ENCODE data around the gene DUSP7.
A peak's percentile ranks its signal among the peaks of the same experiment; 100 is the strongest.
"Not testable (repeated sequence)": the region's sequence is repeated elsewhere in the genome, so short reads cannot be mapped to it uniquely, and the experiment has no call there.

Gene DUSP7

DNA sequence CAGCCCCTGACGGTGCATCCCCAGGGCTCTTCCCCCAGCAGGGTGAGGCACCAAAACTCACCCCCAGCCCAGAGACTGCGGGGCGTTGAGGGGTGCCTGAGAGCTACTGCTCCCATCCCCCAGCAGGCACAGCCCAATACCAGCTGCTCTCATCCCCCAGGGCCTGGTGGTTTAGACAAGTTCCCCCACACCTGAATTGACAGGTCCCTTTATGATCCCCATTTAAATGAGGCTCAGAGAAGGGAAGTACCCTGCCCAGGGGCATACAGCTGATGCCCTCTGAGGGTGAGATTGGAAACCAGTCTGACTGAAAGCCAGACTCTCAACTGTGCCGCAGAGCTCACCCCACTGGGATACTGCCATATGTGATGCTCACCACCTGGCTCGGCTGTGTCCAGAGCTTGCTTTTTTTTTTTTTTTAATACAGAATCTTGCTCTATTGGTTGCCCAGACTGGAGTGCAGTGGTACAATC, 20.1 kb downstream of the DUSP7 start:
- peaks cover 44% of the 10 kb centered on the region for H3K4me1 ChIP-seq
- no peaks in the 10 kb centered on the region for H3K27me3 ChIP-seq
- no peaks in the 10 kb centered on the region for H4K20me1 ChIP-seq
- no peak for TF ChIP-seq Cebpa-rat (IDR thresholded peaks at IDR 0.05)
- H3K27ac ChIP-seq = peak overlapping the region; percentile 56
- no peak overlapping the region for H3K4me3 ChIP-seq
- peak overlapping the region; percentile 48; the same call in 1 of the 2 replicates for H3K9ac ChIP-seq
- H3K9me3 ChIP-seq = no peaks in the 10 kb centered on the region
- peak overlapping the region; percentile 64 for H3K4me2 ChIP-seq
- no peaks in the 10 kb centered on the region for H3K36me3 ChIP-seq

DNA sequence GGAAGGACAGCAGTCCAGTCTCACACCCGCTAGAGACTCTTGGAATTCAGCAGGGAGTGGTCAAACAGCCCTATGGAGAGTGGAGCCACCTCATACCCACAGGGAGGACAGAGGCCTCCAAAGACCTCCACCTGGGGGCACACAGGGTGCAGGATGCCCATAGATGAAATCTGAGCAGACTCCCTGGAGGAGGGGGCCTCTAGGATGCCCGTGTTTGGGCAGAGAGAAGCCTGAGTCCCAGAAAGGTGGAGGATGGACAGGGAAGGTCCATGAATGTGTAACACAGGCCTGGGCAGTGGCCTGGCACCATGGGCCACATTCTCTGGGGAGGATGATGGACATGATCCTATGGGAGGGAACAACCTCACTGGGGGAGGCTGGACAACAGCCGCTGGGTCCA, 21.7 kb downstream of the DUSP7 start:
- H3K27me3 ChIP-seq = no peaks in the 10 kb centered on the region
- no peak for TF ChIP-seq Cebpa-rat (IDR thresholded peaks at IDR 0.05)
- H3K27ac ChIP-seq = no peak overlapping the region
- no peak overlapping the region for H3K9ac ChIP-seq
- no peaks in the 10 kb centered on the region for H3K9me3 ChIP-seq
- H3K4me1 ChIP-seq = peaks cover 42% of the 10 kb centered on the region
- H3K36me3 ChIP-seq = no peaks in the 10 kb centered on the region
- H4K20me1 ChIP-seq = no peaks in the 10 kb centered on the region
- H3K4me3 ChIP-seq = no peak overlapping the region
- H3K4me2 ChIP-seq = no peak overlapping the region

DNA sequence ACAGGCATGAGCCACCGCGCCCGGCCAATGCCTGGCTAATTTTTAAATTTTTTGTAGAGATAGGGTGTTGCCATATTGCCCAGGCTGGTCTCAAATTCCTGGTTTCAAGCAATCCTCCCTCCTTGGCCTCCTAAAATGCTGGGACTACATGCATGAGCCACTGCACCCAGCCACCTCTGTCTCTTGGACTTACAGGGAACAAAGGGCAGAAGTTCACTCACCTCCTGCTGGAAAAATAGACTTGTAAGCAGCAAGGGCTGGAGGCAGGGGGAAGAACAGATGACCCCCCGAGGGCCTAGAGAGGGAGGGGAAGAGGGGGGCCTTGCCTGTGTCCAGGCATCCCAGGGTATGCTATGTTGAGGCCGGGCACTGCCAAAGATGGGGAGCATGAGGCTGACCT, 22.2 kb downstream of the DUSP7 start:
- Histone ChIP-seq H4K20me1 (no peaks in the 10 kb centered on the region), H3K9ac (no peak overlapping the region), H3K4me1 (peaks cover 47% of the 10 kb centered on the region), H3K4me2 (no peak overlapping the region), H3K27me3 (no peaks in the 10 kb centered on the region), H3K9me3 (no peaks in the 10 kb centered on the region), H3K27ac (no peak overlapping the region), H3K4me3 (no peak overlapping the region), H3K36me3 (no peaks in the 10 kb centered on the region)
- TF ChIP-seq Cebpa-rat (IDR thresholded peaks at IDR 0.05) = no peak

DNA sequence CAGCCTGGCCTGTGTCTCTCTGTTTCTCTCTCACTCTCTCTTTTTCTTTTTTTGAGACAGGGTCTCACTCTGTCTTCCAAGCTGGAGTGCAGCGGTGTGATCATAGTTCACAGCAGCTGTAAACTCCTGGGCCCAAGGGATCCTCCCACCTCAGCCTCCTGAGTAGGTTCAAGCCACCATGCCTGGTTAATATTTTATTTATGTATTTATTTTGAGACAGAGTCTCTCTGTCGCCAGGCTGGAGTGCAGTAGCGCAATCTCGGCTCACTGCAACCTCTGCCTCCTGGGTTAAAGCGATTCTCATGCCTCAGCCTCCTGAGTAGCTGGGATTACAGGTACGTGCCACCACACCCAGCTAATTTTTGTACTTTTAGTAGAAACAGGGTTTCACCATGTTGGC, 22.6 kb downstream of the DUSP7 start:
- H3K9me3 ChIP-seq, H3K36me3 ChIP-seq, H4K20me1 ChIP-seq, H3K4me2 ChIP-seq, H3K27ac ChIP-seq, H3K4me3 ChIP-seq, H3K27me3 ChIP-seq, H3K9ac ChIP-seq: not testable (repeated sequence)
- H3K4me1 ChIP-seq = peaks cover 51% of the 10 kb centered on the region

DNA sequence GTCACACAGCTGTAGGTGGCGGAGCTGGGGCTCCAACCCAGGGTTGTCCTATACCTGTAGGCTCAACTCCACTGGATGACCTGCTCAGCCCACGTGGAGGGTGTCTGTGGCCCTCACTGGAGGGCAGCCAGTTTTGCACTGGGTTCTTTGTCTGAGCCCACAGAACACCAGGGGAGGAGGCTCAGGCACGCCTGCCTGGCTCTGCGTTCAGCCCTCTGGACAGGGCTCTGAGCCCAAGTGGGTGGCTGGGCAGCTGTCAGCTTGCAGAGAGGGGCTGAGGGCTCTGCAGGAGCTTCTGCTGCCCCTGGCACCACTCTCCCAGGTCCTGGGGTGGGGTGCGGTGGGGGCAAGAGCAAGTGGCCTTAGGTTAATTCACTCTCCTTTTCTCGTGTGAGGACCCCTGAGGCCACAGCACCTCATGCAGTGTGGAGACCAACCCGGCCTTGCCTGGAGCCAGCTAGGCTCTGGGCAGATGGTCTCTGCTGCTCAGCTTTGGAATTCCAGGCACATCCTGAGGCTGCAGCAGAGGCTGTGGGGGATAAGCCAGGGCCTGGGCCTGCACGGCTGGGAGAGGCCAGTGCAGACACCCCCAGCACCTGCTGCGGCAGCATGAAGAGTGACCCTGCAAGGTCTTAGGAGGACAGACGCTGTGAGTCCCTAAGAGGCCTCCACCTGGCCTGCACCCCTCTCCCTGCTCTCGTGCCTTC, 23.5 kb downstream of the DUSP7 start:
- H3K27ac ChIP-seq = no peak overlapping the region
- TF ChIP-seq Cebpa-rat (IDR thresholded peaks at IDR 0.05) = no peak

DNA sequence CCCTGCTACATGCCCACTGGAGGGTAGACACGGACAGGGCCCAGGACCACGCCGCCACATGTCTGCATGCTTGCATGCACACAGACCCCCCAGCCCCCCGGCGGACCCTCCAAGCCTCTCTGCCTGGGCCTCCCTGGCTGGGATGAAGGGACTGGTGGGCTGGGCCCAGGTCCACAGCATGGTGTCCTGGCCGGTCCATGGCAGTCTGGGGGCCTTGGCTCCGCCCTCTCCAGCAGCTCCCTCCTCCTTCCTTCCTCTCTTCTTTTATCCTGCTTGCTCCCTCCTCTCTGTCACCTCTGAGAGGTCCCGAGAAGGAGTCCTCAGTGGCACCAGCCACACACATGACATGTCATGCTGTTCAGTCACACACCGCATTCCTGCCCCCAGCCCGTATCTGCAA, 24.5 kb downstream of the DUSP7 start:
- H3K9me3 ChIP-seq = no peaks in the 10 kb centered on the region
- no peak overlapping the region for H3K9ac ChIP-seq
- no peak overlapping the region for H3K27ac ChIP-seq
- TF ChIP-seq Cebpa-rat (IDR thresholded peaks at IDR 0.05) = no peak
- H3K4me1 ChIP-seq = peaks cover 53% of the 10 kb centered on the region
- no peaks in the 10 kb centered on the region for H3K36me3 ChIP-seq
- no peak overlapping the region for H3K4me2 ChIP-seq
- H4K20me1 ChIP-seq = no peaks in the 10 kb centered on the region
- H3K4me3 ChIP-seq = no peak overlapping the region
- H3K27me3 ChIP-seq = no peaks in the 10 kb centered on the region

More for the DNA sequence above, 23.5 kb downstream of the DUSP7 start:
- Histone ChIP-seq H3K4me2 (no peak overlapping the region), H3K27me3 (no peaks in the 10 kb centered on the region), H4K20me1 (no peaks in the 10 kb centered on the region), H3K36me3 (no peaks in the 10 kb centered on the region), H3K4me1 (peaks cover 53% of the 10 kb centered on the region), H3K4me3 (no peak overlapping the region), H3K9ac (no peak overlapping the region), H3K9me3 (no peaks in the 10 kb centered on the region)

DNA sequence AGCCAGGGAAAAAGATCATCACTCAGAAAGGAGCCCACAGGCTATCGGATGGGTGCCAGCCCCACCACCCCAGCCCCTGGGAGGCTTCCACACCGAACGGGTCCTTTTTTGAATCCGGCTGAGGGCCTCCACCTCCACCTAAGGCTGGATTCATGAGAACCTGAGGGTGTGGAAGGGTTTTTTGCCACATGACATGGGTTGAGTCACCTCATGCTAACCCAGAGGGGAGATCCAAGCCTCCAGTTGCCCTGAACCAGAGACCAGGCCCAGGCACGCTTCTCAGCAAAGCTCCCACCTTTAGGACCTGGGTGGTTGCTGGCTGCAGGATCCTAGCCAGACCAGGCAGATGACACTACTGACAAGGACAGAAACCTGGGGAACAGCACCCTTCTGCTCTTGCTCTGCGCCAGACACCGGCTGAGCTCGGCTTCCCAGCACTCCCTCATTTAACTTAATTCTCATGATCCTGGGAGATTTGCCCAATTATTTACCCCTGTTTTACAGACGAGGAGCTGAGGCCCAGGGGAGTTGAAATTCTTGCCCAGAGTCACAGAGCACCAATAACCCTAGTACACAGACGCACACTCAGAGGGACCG, 25.6 kb downstream of the DUSP7 start:
- no peak overlapping the region for H3K9ac ChIP-seq
- no peak for TF ChIP-seq Cebpa-rat (IDR thresholded peaks at IDR 0.05)
- no peaks in the 10 kb centered on the region for H3K27me3 ChIP-seq
- H3K4me1 ChIP-seq = peaks cover 50% of the 10 kb centered on the region
- H3K4me3 ChIP-seq = no peak overlapping the region
- H3K36me3 ChIP-seq = no peaks in the 10 kb centered on the region
- no peaks in the 10 kb centered on the region for H3K9me3 ChIP-seq
- H4K20me1 ChIP-seq = no peaks in the 10 kb centered on the region
- H3K27ac ChIP-seq = no peak overlapping the region; the same call in 1 of the 2 replicates
- H3K4me2 ChIP-seq = no peak overlapping the region

DNA sequence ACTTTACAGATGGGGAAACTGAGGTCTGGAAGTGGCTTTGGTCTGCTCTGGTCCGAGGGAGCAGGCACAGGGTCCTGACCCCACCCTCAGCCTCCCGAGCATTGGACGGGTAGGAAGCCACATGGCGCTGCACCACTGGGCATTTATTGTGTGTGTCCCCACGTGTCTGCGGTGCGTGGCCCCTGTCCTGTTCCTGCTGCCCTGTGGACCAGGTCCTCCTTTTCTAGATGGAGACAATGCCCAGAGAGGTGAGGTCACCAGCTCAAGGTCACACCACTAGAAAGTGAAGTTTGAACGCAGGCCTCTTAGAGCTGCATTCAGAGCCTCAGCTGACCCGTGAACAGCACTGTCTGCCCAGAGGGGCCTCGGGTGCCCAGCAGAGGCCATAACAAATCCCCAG, 26.8 kb downstream of the DUSP7 start:
- Histone ChIP-seq H3K36me3 (no peaks in the 10 kb centered on the region), H3K4me2 (peak overlapping the region; percentile 44), H3K4me3 (no peak overlapping the region), H3K4me1 (peaks cover 56% of the 10 kb centered on the region), H3K27me3 (no peaks in the 10 kb centered on the region), H3K9ac (no peak overlapping the region), H3K27ac (0 out of 2 replicates have a peak overlapping the region, but pooled peaks have one; percentile 6), H4K20me1 (no peaks in the 10 kb centered on the region), H3K9me3 (no peaks in the 10 kb centered on the region)
- TF ChIP-seq Cebpa-rat (IDR thresholded peaks at IDR 0.05) = no peak

DNA sequence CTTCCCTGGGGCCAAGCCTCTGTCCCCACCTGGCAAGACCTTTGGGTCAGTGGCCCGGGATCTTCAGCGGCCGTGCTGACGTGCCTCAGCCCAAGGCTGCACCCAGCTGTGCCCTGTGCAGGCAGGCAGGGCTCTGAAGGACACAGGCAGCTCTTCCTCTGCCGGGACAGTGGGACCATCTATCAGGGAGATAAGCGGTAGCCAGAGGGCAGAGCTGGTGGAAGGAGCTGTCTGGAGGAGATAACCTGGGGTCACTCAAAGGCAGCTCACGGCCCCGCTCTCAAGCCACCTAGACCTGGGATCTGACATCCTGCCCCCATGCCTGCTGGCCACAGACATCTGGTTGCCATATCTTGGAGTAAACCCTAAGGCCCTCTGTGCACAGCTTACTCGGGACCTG, 27.3 kb downstream of the DUSP7 start:
- TF ChIP-seq Cebpa-rat (IDR thresholded peaks at IDR 0.05) = no peak
- H3K36me3 ChIP-seq = no peaks in the 10 kb centered on the region
- peaks cover 61% of the 10 kb centered on the region for H3K4me1 ChIP-seq
- no peak overlapping the region for H3K4me3 ChIP-seq
- H3K9ac ChIP-seq = peak overlapping the region; percentile 31; the same call in 1 of the 2 replicates
- H3K9me3 ChIP-seq = no peaks in the 10 kb centered on the region
- no peaks in the 10 kb centered on the region for H3K27me3 ChIP-seq
- H4K20me1 ChIP-seq = no peaks in the 10 kb centered on the region
- H3K27ac ChIP-seq = peak overlapping the region; percentile 54
- H3K4me2 ChIP-seq = peak overlapping the region; percentile 44

DNA sequence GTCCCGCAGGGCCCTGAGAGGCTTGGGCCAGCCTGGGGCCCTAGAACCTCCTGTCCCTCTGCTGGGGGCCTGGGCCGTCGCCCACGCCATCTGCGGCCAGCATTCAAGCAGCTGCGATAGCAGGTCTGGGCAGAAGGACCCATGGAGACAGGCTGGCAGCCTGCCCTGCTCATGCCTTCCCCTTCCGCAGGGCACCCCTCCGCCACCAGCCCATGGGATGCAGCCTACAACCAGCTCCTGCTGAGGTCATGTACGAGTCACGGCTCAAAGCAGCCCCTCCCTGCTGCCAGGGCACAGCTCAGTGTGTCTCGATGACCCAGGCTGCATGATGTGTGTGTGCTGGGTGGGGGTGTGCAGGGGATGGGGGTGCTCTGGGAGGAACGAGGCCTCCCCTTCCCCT, 27.8 kb downstream of the DUSP7 start:
- peak overlapping the region; percentile 31; the same call in 1 of the 2 replicates for H3K9ac ChIP-seq
- H3K4me2 ChIP-seq = peak overlapping the region; percentile 44
- H4K20me1 ChIP-seq = no peaks in the 10 kb centered on the region
- H3K36me3 ChIP-seq = no peaks in the 10 kb centered on the region
- peaks cover 66% of the 10 kb centered on the region for H3K4me1 ChIP-seq
- no peaks in the 10 kb centered on the region for H3K9me3 ChIP-seq
- TF ChIP-seq Cebpa-rat (IDR thresholded peaks at IDR 0.05) = no peak
- H3K27ac ChIP-seq = peak overlapping the region; percentile 54
- H3K27me3 ChIP-seq = no peaks in the 10 kb centered on the region
- H3K4me3 ChIP-seq = no peak overlapping the region

All from BLaER1 (cell line).